Astrocyte of the spinal cord (primary cell): ENCODE measurements around the gene FAF1.

Source experiments
- DNase-seq: peaks from one replicate; pipeline ENCODE4 v3.0.0; 2011; ENCODE audit warnings: low read depth, low spot score
- H3K4me3 ChIP-seq: 2 replicates; pipeline ENCODE4 v1.5.1; 2011; ENCODE audit warnings: low read depth, mild to moderate bottlenecking, low read length, moderate library complexity
- in situ Hi-C: cut with HindIII; loops from 2 replicates; pipeline ENCODE4 v1.10.0; 2017; ENCODE audit warnings: low sequenced_read_pairs
- TF ChIP-seq, protein P1 (sequence below): IDR thresholded peaks from 2 replicates; pipeline ENCODE4 v1.5.1; 2012; ENCODE audit warnings: low read depth, mild to moderate bottlenecking, low read length, inconsistent platforms

FAF1 gene

DNA sequence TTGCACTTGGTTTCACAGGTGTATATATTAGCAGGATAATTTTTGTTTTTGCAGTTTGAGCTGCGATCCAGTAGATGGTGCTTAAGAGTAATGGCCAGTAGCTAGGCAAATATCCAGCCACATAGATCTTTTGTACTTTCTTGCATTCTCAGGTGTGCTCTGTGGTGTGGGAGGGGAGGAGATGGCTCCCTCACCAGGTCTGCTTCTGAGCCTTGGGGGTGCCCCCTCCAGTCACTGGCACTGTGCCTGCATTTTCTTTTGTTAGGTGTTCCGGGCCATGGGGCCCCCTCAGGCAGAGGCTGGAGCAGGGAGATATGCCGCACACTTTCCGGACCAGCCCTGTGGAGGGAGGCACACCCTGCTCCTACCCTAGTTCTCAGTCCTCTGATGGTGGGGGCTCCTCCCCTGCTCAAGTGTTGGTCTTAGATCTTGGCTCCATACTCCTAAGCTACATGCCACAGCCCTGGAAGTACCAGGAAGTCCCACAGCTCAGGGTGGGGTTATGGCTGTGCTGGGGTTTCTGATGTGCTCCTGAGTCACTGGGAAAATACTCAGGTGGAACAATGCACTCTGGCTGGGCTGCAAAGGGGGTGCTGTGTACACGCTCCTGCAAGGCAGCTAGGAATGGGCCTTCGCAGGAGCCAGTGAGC, 339.3 kb downstream of the FAF1 start:
- DNase-seq = peak; percentile 48
- H3K4me3 ChIP-seq = no peak overlapping the region
- in situ Hi-C loops = no loop called here
- TF ChIP-seq, protein P1, sequence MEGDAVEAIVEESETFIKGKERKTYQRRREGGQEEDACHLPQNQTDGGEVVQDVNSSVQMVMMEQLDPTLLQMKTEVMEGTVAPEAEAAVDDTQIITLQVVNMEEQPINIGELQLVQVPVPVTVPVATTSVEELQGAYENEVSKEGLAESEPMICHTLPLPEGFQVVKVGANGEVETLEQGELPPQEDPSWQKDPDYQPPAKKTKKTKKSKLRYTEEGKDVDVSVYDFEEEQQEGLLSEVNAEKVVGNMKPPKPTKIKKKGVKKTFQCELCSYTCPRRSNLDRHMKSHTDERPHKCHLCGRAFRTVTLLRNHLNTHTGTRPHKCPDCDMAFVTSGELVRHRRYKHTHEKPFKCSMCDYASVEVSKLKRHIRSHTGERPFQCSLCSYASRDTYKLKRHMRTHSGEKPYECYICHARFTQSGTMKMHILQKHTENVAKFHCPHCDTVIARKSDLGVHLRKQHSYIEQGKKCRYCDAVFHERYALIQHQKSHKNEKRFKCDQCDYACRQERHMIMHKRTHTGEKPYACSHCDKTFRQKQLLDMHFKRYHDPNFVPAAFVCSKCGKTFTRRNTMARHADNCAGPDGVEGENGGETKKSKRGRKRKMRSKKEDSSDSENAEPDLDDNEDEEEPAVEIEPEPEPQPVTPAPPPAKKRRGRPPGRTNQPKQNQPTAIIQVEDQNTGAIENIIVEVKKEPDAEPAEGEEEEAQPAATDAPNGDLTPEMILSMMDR = peak; percentile 72

DNA sequence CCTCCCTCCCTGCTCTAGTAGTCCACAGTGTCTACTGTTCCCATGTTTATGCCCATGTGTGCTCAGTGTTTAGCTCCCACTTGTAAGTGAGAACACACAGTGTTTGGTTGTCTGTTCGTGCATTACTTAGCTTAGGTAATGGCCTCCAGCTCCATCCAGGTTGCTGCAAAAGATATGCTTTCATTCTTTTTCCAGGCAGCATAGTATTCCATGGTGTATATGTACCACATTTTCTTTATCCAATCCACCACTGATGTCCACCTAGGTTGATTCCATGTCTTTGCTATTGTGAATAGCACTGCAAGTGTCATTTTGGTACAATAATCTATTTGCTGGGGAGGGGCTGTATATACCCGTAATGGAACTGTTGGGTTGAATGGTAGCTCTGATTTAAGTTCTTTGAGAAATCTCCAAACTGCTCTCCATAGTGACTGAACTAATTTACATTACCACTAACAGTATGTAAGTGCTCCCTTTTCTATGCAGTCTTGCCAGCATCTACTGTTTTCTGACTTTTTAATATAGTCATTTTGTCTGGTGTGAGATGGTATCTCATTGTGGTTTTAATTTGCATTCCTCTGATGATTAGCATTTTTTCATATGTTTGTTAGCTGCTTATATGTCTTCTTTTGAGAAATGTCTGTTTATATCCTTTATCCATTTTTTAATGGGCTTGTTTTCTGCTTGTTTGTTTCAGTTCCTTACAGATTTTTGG, 344.9 kb downstream of the FAF1 start:
- H3K4me3 ChIP-seq = no peak overlapping the region
- in situ Hi-C loops = no loop called here
- TF ChIP-seq, protein P1 = no peak
- no peak for DNase-seq

DNA sequence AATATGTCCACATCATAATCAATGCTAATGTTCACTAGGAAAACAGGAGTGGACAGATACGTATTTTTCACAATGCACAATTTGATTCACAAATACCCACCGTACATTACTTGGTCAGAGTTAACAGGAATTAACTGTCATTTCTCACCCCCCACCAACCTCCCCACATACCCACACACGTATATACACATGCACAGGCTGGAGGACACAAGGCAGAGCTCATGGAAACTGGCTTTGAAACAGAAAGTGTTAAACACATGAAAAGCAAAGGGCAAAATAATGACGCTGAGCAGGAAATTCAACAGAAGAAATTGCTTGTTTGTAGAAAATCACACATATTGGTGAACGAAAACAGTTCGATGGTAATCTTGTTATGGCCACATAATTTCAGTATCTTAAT, 348.4 kb downstream of the FAF1 start:
- no peak overlapping the region for H3K4me3 ChIP-seq
- DNase-seq = no peak
- in situ Hi-C loops = no loop called here
- TF ChIP-seq, protein P1 = no peak

DNA sequence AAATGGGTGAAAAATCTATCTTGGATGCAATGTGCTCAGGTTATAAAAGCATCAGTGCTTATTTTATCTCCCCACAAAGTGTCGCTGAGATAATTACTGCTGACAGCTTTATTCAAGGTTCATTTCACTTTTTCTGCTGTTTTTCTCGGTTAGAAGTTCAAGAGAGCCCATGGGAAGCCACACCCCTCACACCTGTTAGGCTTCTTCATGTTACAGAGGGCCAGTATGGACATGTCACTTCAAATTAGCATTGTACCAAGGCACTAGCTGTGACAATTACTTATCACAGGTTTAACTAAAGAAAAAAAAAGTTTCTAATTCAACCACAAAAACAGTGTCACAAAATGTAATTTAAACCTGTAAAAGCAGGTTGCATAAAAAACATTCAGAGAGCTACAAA, 349.5 kb downstream of the FAF1 start:
- no peak for DNase-seq
- TF ChIP-seq, protein P1 = no peak
- in situ Hi-C loops = no loop called here
- H3K4me3 ChIP-seq = no peak overlapping the region

DNA sequence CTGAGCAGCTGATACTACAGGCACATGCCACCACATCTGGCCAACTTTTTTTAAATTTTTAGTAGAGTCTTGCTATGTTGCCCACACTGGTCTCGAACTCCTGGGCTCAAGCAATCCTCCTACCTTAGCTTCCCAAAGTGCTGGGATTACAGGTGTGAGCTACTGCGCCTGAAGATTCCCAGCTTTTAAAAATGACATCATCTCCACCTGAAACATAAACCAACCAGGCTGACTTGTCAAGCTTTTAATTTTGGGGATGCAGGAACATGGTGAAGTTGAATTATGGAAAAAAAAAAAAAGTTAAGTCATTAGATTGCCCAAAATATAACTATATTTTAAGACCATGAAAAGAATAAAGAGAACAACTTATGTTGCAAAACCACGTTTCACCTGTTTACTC, 350.6 kb downstream of the FAF1 start:
- H3K4me3 ChIP-seq = no peak overlapping the region
- in situ Hi-C loops = no loop called here
- no peak for DNase-seq
- TF ChIP-seq, protein P1 = no peak

DNA sequence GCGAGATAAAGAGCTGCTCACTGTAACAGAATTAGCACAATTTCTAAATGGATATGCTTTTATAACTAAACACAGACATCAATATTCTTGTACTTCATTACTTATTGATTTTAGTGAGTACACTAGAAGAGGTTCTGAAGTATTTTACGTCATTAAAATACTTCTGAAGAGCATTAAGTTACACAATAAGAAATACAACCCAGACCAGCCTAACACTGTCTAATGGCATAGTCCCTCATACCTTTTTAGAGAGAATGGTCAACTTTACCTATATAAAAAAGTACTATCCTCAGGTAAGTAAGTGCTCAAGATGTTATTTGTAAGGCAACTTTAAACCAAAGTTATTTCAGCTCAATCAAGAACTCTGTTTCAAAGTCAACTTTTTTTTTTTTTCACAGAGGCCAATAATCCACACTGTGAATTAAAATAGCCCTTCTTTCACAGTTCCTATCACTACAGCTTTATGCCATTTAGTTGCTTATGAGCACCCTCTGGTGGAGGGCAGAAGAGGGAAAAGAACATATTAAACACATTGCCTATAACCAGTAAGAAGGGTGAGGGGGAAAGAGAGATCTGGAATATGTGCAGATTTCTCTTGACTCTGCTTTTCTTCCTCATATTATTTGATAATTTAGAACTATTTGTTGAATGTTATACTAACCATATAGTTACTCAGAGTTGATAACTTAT, 354.7 kb downstream of the FAF1 start:
- H3K4me3 ChIP-seq = no peak overlapping the region
- peak; percentile 36 for DNase-seq
- TF ChIP-seq, protein P1 = peak; percentile 55
- in situ Hi-C loops = no loop called here
